Mammary epithelial cell (primary cell): ENCODE measurements around the gene LGSN.

ENCODE experiments used
- CTCF ChIP-seq, 2 donors: IDR thresholded peaks in 1 of 2; conservative IDR thresholded peaks in 1 of 2; 2 replicates each; pipeline ENCODE4 v1.5.1; 2011 to 2012; ENCODE audit warnings: inconsistent platforms in 2 of 2, low read length in 2 of 2, mild to moderate bottlenecking in 2 of 2, control low read depth in 1 of 2, low read depth in 1 of 2; ENCODE audit not compliant: insufficient read depth in 1 of 2; ENCODE audit errors: extremely low read depth in 1 of 2
- EZH2 ChIP-seq: IDR thresholded peaks from 2 replicates; pipeline ENCODE4 v1.6.1; 2012; ENCODE audit warnings: low read length, inconsistent platforms, borderline replicate concordance

DNA sequence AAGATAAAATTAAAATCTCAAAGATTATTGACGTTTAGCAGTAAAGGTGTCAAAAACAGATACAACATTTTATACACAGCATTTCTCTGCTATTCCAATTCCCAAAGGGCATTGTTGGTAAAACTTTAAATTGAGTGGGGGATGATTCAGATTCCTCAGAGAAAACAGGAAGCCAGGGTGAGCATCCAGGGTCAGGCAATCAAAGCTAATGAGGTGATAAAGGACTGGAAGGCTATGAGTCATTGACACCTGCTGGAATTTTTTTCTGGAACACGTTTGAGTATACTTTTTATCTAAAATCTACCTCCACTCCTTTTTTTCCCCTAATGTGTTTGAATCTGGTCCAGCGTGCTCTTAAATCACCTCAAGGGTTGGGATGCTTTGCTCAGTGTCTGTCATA, 56.3 kb downstream of the LGSN start:
- TF ChIP-seq CTCF (conservative IDR thresholded peaks at IDR 0.05 in 1 of 2, IDR thresholded peaks at IDR 0.05 in 1 of 2; ENCODE audit: extremely low read depth in 1 of 2, insufficient read depth in 1 of 2, low read depth in 1 of 2, low read length in 2 of 2) = no peak
- TF ChIP-seq EZH2 = no peak
